HG02981 (cell line): ENCODE measurements around the gene CTAG1B.
"Not testable (repeated sequence)": the region's sequence is repeated elsewhere in the genome, so short reads cannot be mapped to it uniquely, and the experiment has no call there.

Experiments
- ATAC-seq: cut with Tn5 transposase; IDR thresholded peaks from one replicate; pipeline ENCODE4 v1.9.1; 2021; ENCODE audit warnings: mild to moderate bottlenecking, moderate library complexity; ENCODE audit not compliant: unreplicated experiment

Gene CTAG1B

GRCh38 chrX:154590415-154590814 is 28.7 kb downstream of the CTAG1B start:
- not testable (repeated sequence) for ATAC-seq

GRCh38 chrX:154584585-154585183 is 34.4 kb downstream of the CTAG1B start, which contains the start of gene CTAG1A:
Gene CTAG1A (plus strand): TSS chrX:154585133. CDS start chrX:154585207, 74 bp downstream.
- ATAC-seq = not testable (repeated sequence)

- ATAC-seq = not testable (repeated sequence)
Observed at GRCh38 chrX:154582994-154583393, 36.1 kb downstream of the CTAG1B start.

GRCh38 chrX:154575076-154575475 is 44.0 kb downstream of the CTAG1B start:
- not testable (repeated sequence) for ATAC-seq

- not testable (repeated sequence) for ATAC-seq
Observed at GRCh38 chrX:154573061-154573460, 46.0 kb downstream of the CTAG1B start.

- not testable (repeated sequence) for ATAC-seq
Observed at GRCh38 chrX:154570361-154570760, 48.7 kb downstream of the CTAG1B start.
